C4-2B (cell line): ENCODE data around the gene SLC2A9.
A peak's percentile ranks its signal among the peaks of the same experiment; 100 is the strongest.

Experiments used
- H3K27ac ChIP-seq: fragments of 450-650 bp; 2 replicates; pipeline ENCODE4 v1.5.1; 2017
- ZFX ChIP-seq: fragments of 450-650 bp; IDR thresholded peaks from 2 replicates; pipeline ENCODE4 v1.6.1; 2017
- TF ChIP-seq, protein P1 (sequence below): fragments of 450-650 bp; conservative IDR thresholded peaks from 2 replicates; pipeline ENCODE4 v1.5.1; 2017; ENCODE audit warnings: mild to moderate bottlenecking

SLC2A9 gene

DNA sequence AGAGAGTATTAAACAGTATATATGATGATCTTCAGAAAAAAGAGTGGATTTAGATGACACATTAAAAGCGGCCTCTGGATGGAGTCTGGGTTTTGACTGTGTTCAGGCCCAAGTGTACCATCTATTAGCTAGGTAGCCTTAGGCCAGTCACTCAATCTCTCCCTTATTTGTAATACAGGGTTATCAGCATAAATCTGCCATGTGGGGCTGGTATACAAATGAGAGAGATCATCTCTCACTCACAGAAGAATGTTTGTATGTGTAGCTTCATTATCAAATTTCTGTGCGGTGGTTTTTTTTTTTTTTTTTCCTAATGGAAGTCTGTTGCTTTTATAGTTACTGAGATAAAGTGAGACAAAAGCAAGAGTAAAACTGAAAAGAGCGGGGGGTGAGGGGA, 12.7 kb downstream of the SLC2A9 start:
- TF ChIP-seq, protein P1, sequence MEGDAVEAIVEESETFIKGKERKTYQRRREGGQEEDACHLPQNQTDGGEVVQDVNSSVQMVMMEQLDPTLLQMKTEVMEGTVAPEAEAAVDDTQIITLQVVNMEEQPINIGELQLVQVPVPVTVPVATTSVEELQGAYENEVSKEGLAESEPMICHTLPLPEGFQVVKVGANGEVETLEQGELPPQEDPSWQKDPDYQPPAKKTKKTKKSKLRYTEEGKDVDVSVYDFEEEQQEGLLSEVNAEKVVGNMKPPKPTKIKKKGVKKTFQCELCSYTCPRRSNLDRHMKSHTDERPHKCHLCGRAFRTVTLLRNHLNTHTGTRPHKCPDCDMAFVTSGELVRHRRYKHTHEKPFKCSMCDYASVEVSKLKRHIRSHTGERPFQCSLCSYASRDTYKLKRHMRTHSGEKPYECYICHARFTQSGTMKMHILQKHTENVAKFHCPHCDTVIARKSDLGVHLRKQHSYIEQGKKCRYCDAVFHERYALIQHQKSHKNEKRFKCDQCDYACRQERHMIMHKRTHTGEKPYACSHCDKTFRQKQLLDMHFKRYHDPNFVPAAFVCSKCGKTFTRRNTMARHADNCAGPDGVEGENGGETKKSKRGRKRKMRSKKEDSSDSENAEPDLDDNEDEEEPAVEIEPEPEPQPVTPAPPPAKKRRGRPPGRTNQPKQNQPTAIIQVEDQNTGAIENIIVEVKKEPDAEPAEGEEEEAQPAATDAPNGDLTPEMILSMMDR, result no peak
- no peak for TF ChIP-seq ZFX
- H3K27ac ChIP-seq, result peak overlapping the region; percentile 95

DNA sequence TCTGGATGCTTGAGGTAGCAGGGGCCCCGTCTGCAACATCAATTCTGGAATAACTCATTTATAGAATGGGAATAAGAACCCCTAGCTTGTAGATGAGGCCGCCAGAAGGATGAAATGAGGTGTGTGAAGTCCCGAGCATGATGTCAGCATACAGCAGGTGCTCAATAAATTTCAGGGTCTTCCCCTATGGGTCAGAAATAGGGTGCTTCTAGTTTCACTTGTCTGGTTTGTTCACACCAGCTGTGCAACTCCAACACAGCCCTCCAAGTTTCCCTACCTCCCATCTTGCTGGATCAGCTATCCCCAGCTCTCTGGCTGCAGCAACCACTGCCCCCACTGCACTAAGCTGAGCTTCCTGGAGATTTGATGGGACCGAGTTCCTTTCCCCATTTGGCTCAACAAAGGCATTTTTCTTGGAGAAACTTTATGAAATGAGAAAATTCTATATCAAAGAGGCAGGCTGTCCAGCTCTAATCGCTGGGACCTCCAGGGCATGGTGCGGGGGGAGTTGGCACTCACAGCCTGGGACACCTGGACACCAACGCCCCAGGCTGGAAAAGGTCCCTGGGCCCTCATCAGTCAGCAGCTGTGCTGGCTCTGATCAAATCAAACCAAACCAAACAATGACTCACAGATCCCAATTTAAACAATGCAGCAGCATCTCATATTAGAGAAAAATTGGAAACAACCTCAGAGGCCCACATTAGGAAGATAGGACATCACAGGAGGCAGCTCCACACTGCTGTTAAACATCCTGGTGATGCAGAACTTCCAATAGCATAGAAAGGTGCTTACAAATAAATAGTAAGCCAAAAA, 13.3 kb downstream of the SLC2A9 start:
- H3K27ac ChIP-seq, result peak overlapping the region; percentile 95
- no peak for TF ChIP-seq ZFX
- TF ChIP-seq, protein P1, result no peak

DNA sequence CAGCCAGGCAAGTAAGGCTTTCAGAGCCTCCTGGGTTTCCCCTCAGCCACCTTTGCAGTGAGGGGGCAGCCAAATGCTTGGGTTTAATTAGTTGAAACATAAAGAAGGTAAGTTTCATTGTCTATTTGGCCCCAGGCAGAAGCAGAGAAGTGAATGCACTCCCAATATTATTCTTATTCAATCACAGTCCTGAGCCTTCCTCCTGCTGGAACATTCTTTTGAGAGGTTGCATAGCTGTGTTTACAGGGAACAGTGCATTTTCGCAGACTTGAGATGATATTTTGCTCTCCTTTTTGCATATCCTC, 13.9 kb downstream of the SLC2A9 start:
- H3K27ac ChIP-seq, result peak overlapping the region; percentile 95
- TF ChIP-seq ZFX, result no peak
- TF ChIP-seq, protein P1, result no peak

DNA sequence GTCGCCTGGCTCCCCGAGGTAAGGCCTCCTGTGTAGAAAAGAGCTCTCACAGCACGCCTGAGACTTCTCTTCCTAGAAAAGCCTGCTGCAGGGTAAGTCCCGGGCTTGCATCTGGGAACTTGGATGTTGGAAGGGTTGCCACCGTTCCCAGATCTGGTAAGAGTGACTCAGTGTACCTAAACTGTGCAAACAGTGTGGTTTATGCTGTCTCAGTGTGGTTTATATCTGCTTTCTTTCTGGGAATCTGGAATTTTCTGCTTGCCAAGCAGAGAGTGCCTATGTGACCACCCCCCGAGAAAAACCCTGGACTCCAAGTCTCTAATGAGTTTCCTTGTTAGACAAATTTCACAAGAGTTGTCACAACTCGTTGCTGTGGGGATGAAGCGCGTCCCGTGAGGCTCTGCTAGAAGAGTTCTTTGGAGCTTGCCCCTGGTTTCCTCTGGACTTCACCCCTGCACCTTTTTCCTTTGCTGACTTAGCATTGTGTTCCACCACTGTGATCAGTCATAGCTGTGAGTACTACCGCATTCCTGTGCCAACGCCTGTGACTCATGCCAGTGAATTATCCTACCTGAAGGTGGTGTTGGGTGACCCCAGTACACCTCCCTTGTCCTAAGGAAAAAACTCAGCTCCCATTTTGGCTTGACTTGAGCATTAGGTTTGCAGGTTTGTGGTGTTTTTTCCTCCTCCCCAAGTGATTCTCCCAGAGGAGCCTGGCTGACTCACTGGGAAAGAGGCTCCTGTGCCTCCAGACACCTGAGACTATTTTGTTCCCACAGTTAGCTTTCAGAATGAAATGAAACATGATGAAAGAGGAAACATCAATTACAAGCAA, 14.5 kb downstream of the SLC2A9 start:
- peak overlapping the region; percentile 95 for H3K27ac ChIP-seq
- TF ChIP-seq ZFX, result no peak
- TF ChIP-seq, protein P1, result no peak

- H3K27ac ChIP-seq, result peak overlapping the region; percentile 95
- no peak for TF ChIP-seq ZFX
- TF ChIP-seq, protein P1, result no peak
Observed at GRCh38 chr4:10006231-10006600, 15.1 kb downstream of the SLC2A9 start.

- peak overlapping the region; percentile 95 for H3K27ac ChIP-seq
- TF ChIP-seq, protein P1, result no peak
- TF ChIP-seq ZFX, result no peak
Observed at GRCh38 chr4:10005632-10006031, 15.7 kb downstream of the SLC2A9 start.

DNA sequence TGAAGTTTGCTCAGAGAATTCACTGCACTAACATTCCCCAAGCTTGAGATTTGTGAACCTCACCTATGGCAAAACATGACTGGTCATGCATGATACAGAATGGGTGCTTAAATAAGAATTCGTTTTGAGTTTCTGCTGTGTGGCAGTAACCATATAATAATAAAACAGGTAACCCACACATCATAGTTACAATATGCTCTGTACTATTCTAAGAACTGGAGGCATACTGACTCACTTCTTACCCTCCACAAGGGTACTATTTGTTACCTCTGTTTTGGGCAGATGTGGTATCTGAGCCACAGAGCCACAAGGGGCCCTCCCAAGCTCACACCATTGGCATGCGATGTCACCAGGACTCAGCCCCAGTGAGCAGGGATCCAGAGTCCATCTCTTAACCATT, 17.6 kb downstream of the SLC2A9 start:
- TF ChIP-seq, protein P1, result no peak
- TF ChIP-seq ZFX, result no peak
- peak overlapping the region; percentile 95; the same call in 1 of the 2 replicates for H3K27ac ChIP-seq
